Activated T-helper 1 cell treated with Interleukin-2 at 50 U/mL for 16 hours (primary cell): ENCODE results near the gene MAST2.
"Not testable (repeated sequence)": the region's sequence is repeated elsewhere in the genome, so short reads cannot be mapped to it uniquely, and the experiment has no call there.

ENCODE experiments used
- DNase-seq: peaks from one replicate; pipeline ENCODE4 v3.0.0-alpha.2; 2020; ENCODE audit warnings: low read depth

Gene MAST2

DNA sequence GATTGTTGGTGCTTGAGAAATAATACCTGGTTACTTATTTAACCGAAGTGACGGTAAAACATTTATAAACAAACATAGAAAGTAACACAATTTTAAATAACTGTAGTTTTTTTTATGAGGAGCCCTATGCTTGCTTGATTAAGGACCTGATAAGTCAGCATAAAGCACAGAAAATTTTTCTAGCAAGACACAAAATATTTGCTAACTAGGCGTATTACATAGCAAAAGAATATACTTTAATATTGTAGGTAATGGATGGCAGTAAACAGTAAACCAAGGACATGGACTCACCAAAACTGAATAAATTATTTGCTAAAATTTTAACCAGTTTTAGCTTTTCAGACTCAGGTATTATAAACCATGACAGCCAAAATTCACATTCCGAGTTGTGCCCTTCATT lies 90.9 kb downstream of the MAST2 start:
- no peak for DNase-seq

- no peak for DNase-seq
These were observed 91.5 kb downstream of the MAST2 start for GRCh38 chr1:45894921-45895320.

DNA sequence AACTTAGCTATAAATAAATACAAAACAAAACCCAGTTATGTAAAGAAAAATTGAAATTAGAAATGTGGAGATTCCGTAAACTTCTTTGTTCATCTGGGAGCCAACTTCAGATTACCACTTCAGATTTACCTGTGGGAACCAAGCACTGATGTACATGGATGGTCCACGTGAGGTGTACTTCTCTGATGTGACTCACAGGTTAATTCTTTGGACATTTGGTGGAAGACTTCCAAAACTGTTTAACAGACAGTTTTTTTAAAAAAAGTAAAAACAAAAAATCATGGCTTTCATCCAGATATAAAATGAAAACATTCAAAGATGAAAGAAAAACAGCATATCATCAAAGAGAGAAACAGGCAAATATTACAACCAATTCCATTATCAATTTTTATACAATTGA lies 92.0 kb downstream of the MAST2 start:
- no peak for DNase-seq

DNA sequence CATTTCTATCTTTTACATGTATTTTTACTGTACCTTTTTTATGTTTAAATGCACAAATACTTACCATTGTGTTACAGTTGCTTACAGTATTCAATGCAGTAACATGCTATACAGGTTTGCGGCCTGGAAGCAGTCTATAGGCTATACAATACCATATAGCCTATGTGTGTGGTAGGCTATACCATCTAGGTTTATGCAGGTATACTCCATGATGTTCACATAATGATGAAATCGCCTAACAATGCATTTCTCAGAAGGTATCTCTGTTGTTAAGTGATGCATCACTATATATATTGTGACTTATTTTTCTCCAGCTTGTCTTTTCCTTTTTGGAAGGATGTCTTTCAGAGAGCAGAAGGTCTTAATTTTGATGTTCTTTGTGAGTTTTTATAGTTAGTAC lies 103.5 kb downstream of the MAST2 start:
- no peak for DNase-seq

DNA sequence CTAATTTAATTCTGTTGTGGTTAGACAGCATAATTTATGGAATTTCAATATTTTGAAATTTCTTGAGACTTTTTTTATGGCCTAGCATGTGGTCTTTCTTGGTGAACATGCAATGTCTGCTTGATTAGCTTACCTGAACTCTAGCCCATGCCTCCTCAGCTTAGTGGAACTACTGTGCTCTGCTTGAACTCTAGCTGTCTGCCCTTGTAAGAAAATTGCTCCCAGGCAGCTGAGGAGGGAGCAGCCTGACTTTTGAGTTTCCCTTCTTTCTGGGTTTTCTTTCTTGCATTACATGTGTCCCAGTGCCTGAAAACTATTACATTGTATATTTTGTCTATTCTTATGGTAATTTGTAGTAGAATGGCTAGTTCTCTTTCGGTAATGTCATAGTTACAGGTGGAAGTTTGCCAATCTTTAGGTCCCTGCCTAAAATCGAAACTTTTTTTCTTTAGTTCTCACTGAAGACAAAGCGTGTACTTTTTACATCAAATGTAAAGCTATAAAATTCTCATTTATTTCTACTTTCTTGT lies 105.3 kb downstream of the MAST2 start:
- DNase-seq = no peak

GRCh38 chr1:45911634-45912033 lies 108.2 kb downstream of the MAST2 start:
- DNase-seq = no peak

DNA sequence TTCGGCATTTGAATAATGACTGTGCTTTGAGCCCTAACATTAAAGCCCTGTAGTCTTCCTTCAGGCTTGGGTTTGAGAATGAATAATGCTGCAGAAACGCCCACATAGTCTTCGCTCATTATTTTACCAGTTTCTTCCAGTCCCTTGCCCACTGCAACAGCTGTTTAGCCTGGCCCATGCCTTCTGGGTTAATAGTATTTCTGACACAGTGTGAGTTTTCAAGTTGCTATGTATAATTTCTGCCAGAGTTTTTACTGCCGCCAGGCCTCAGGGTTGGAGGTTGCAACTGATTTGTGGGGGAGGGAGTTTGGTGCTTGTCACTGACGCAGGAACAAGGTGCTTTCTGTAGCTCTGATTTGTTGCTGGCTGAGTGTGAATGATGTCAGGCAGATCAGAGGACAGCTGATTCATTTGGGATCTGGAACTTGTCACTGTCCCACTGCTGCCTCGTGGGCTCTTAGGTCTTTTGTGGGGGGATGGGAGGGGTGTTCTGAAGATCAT lies 109.8 kb downstream of the MAST2 start:
- no peak for DNase-seq

DNA sequence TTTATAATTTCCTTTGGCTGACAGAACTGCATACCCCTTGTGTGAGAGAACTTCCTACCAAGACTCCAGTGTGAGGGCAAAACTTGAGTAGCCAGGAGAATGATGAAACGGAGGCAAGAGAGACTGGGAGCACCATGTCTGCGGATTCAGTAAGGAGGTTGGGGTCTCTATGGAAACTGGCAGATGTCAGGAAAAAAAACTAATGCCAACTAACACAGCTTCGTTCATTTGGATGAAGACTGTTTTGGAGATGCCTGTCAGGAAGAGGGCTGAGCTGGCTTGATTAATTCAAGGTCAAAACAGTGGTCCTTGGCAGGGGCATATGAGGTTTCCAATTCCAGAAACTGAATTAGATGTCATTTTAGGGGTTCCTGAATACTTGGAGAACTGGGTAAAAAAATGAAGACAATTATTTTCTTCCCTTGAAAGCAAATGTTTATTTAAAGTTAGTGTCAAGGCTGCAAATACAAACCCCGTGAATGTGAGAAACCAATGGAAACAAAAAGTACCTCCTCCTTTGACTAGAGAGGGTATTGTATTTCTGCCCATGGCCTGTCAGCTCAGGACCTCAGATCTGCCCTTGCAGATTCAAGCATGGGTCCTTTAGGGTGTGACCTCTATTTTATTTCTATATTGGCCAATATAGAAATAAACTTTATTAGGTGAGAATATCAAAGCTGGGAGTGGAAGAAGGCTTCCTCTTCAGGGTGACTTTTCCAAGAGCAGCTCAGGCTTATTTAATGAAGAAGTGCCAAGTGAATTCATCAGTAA lies 110.5 kb downstream of the MAST2 start:
- no peak for DNase-seq

DNA sequence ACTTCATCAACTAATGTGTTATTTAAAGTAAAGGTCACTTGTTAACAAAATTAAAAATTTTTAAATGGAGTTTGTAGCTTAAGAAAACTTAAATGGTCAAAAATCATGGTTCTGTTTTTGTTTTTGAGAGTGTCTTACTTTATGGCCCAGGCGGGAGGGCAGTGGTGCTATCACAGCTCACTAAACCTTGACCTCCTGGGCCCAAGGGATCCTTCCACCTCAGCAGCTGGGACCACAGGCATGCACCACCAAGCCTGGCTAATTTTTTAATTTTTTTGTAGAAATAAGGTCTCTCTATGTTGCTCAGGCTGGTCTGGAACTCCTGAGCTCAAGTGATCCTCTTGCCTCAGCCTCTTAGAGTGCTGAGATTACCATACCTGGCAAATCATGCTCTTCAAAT lies 111.4 kb downstream of the MAST2 start:
- DNase-seq = no peak

DNA sequence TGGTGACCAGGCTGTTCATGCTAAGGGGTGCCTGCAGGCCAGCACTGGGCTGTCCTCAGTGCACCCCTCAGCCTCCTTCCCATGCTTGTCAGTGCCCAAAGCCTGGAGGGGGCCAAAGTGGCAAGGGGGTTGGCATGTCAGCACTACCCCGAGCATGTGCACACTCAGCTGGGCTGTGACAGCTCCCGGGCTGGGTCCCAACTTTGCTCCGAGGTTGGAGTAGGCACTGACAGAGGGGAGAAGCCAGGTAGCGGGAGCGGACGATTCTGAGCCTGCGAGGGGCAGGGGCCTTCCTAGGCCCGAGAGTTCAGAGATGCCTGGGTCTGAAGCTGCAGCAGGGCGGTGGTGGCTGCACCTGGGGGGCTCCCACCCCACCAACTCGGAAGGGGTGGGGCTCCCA lies 119.0 kb downstream of the MAST2 start:
- DNase-seq = no peak

DNA sequence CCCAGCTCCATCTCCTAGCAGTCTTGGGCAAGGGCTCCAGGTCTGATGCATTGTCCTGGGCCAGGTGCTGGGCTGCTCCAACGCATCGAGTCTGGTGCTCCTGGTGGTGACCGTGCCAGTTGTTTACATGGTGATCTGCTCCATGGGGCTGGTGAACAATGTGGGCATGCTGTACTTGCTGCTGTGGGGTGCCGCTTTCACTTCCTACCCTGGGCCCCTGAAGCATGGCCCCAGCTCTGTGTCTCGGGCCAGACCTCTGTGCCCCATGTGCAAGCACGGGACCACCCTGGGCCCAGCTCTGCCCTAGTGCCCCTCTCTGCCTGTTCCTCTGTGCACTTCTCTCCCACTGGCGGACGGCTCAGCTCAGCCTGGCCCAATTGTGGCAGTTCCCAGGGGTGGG lies 119.4 kb downstream of the MAST2 start:
- no peak for DNase-seq

DNA sequence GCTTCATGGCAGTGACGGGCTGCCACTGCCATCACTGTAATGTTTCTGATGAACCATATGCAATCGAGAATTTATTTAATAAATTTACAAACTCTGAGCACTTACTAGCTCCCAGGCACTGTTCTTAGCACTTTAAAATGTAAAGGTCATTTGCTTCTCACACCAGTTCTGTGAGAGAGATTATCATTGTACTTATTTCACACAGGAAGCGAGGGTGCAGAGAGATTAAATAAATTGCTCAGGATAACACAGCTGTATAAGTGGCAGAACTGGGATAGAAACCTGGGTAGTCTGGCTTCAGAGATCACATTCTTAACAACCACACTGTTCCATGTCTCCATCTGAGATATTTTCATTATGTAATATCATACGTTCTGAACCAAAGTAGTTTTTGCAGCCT lies 119.9 kb downstream of the MAST2 start:
- DNase-seq = no peak

GRCh38 chr1:45924736-45925135 lies 121.3 kb downstream of the MAST2 start:
- no peak for DNase-seq

GRCh38 chr1:45925728-45926287 lies 122.4 kb downstream of the MAST2 start:
- DNase-seq = no peak

GRCh38 chr1:45926330-45926729 lies 122.9 kb downstream of the MAST2 start:
- no peak for DNase-seq

DNA sequence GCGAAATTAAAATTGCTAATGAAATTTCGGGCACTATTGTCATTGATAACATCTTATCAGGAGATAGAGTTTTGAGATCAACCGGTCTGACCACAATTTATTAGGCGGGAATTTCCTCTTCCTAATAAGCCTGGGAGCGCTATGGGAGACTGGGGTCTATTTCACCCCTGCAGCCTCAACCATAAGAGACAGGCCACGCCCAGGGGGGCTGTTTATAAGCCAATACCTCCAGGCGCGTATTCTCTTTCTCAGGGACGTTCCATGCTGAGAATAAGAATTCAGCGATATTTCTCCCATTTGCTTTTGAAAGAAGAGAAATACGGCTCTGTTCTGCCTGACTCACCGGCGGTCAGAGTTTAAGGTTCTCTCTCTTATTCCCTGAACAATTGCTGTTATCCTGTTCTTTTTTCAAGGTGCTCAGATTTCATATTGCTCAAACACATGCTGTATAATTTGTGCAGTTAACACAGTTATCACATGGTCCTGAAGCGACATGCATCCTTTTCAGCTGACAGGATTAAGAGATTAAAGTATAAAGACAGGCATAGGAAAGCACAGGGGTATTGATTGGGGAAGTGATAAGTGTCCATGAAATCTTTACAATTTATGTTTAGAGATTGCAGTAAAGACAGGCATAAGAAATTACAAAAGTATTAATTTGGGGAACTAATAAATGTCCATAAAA lies 124.0 kb downstream of the MAST2 start:
- not testable (repeated sequence) for DNase-seq

DNA sequence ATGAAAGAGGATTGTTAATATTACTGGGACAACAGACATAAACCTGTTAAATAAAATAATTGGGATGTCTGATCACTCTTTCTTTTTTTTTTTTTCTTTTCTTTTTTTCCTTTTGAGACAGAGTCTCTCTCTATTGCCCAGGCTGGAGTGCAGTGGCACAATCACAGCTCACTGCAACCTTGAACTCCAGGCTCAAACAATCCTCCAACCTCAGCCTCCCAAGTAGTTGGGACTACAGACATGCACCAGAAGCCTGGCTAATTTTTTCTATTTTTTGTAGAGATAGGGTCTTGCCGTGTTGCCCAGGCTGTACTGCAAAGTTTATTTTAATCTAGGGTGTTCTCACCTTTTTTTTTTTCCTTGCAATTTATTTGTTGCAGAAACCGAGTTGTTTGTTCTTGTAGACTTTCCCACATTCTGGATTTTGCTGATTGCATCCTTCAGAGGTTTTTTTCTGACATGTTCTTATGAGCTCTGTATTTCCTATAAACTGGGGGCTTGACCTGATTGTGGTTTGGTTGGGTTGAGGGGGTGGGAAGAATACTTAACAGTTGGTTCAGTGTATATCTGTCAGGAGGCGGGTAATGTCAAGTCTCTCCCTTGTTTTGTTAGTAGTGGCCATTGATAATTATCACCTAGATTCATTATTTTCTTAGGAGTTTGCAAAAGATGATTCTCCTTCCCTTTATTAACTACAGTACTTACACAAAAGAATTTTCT lies 125.2 kb downstream of the MAST2 start:
- no peak for DNase-seq

- no peak for DNase-seq
These were observed 125.9 kb downstream of the MAST2 start for GRCh38 chr1:45929257-45929687.

DNA sequence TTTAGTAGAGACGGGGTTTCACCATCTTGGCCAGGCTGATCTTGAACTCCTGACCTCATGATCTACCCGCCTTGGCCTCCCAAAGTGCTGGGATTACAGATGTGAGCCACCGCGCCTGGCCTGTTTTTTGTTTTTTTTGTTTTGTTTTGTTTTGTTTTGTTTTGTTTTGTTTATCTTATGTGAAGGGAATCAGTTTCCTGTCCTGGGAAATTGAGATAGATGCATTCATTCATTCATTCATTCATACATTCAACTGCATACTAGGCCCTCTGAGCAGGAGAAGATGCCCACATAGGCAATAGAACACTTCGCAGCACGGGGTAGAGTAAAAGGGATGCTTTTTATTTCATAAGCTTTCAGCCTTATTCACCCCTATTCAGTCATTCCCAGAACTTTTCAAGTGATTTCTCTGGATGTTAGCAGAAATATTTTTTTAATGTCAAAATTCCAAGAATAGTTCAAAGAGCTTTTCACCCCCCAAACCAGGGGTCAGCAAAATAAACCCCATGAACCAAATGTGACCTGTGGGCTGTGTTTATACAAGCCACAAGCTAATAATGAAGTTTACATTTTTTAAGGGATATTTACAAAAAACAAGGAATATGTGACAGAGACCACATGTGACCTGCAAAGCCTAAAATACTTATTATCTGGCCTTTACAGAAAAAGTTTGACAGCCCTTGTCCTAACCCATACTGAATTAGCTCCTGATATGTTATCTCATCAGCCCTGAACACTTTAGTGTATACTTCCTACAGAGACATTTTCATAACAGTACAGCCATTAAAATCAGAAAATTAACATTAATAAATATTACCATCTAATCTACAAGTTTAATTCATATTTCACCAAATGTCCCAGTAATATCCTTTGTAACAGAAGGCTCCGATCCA lies 127.1 kb downstream of the MAST2 start:
- DNase-seq = no peak

GRCh38 chr1:45932205-45932604 lies 128.8 kb downstream of the MAST2 start:
- not testable (repeated sequence) for DNase-seq

GRCh38 chr1:45934947-45935346 lies 131.5 kb downstream of the MAST2 start:
- DNase-seq = no peak
